ENCODE results near the gene PIGK.
A peak's percentile ranks its signal among the peaks of the same experiment; 100 is the strongest.
"Not testable (repeated sequence)": the region's sequence is repeated elsewhere in the genome, so short reads cannot be mapped to it uniquely, and the experiment has no call there.

The PIGK gene

DNA sequence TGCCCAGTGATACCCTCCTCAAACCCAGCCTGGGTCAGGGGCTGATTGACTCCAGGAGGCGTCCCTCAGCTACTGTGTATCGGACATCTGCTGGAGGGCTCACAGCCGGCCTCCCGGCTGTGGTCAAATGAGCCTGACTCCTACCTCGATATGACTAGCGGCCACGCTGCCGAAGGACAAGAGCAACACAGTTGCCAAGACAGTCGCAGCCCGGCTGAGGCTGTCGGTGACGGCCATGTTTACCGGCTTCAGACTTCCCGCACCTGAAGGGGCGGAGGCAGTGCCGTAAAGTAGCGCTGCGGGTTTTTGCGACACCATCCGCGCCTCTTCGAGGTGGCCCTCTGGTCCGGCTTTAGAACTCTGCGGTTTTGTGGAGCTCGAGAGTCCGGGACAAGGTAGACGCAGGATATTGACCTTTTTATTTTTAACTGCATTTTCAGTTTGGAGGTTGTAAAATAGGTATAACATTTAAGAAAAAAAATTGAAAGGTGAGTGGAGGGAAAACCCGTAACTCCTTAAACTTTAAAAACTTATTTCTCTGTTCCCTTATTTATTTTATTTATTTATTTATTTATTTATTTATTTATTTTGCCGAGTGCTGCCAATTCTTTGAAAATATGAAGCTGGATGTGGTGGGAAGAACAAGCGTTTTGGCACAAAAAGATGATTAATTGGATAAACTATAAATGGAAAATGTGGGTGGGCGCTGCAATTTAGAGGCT lies at the start of gene PIGK:
Gene PIGK, minus strand, starts transcription at position 265 of the 722 bp plus-strand sequence. Its CDS starts 28 bp downstream, at position 237.
- DNase-seq (ENCODE audit: low read depth): peak; percentile 74

- no peak for DNase-seq (ENCODE audit: low read depth)
Observed at GRCh38 chr1:77267035-77267434, 47.8 kb upstream of the PIGK start.

GRCh38 chr1:77265180-77265579 lies 46.0 kb upstream of the PIGK start:
- DNase-seq (ENCODE audit: low read depth): no peak

GRCh38 chr1:77263708-77264107 lies 44.5 kb upstream of the PIGK start:
- DNase-seq (ENCODE audit: low read depth): no peak

DNA sequence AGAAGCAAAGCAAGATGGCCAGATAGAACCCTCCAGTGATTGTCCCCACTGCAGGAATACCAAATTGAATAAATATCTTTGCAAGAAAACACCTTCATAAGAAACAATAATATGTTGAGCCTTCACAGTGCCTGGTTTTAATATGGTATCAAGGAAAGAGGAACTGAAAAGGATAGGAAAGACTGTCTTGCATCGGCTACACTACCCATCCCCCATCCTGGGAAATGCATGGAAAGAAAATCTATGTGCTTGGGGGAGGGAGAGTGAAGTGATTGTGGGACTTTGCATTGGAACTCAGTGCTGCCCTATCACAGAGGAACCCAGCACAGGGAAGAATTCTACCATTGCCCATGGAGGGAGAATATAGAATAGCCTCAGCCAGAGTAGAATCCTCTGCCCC lies 34.0 kb upstream of the PIGK start:
- DNase-seq (ENCODE audit: low read depth): no peak

DNA sequence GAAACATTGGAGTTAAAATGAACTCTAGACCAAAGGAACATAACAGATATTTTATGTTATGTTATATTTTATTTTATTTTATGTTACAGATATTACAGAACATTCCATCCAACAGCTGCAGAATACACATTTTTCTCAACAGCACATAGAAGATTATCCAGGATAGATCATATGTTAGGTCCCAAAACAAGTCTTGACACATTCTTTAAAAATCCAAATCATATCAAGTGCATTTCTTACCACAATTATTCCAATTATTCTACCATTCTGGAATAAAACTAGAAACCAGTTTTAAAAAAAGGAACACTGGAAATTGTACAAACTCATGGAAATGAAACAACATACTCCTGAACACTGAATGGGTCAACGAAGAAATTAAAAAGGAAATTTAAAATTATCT lies 30.9 kb upstream of the PIGK start:
- no peak for DNase-seq (ENCODE audit: low read depth)

DNA sequence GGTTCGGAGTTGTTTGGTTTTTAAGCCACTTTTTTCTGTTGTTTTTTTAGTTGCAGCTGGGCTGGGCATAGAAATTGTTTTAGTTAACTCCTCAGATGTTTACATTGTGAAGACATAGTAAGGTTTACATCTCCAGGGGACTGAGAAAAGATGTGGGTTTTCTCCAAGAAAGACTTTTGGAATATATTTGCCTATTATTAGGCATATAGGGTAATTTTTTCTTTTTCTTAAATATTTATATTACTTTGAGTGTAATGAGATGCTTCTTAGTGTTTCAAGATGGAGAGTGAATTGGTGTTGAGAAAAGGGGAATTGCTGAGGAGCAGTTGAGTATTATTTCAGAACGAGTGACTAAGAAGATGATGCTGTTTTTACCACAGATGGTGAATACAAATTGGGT lies 26.6 kb upstream of the PIGK start:
- DNase-seq (ENCODE audit: low read depth): no peak

DNA sequence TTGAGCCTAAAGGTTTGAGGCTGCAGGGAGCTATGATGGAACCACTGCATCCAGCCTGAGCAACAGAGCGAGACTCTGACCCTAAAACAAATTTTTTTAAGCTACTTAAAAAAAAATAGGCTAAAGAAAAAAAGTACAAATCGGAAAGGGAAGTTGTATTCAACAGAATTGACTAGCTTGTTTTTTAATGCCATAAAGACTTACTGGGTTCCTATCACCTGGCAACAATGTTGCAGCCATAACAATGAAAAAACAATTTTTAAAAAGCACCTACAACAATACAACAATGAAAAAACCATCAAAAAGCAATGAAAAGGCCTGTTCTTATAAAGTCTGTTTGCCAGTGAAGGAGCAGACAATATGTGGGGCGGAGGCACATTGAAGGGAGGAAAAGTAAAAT lies 20.1 kb upstream of the PIGK start:
- DNase-seq (ENCODE audit: low read depth): no peak

- DNase-seq (ENCODE audit: low read depth): no peak
Observed at GRCh38 chr1:77238462-77238861, 19.2 kb upstream of the PIGK start.

- no peak for DNase-seq (ENCODE audit: low read depth)
Observed at GRCh38 chr1:77234943-77235342, 15.7 kb upstream of the PIGK start.

- no peak for DNase-seq (ENCODE audit: low read depth)
Observed at GRCh38 chr1:77234096-77234495, 14.9 kb upstream of the PIGK start.

DNA sequence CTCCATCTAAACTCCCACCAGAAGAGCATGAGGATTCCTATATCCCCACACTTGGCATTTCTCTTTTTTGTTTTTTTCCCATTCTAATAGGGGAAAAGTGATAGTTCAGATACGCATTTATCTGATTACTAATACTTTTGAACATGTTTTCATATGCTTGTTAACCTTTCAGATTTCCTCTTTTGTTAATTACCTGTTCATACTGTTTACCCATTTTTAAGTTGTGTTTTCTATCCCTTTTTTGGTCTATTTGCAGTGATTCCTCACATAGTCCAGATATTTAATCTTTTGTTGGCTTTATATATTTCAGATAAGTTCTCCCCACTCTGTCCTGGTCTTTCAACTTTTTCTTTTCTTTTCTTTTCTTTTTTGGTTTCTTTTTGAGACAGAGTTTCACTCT lies 13.6 kb upstream of the PIGK start:
- DNase-seq (ENCODE audit: low read depth): no peak

- no peak for DNase-seq (ENCODE audit: low read depth)
Observed at GRCh38 chr1:77230051-77230450, 10.8 kb upstream of the PIGK start.

DNA sequence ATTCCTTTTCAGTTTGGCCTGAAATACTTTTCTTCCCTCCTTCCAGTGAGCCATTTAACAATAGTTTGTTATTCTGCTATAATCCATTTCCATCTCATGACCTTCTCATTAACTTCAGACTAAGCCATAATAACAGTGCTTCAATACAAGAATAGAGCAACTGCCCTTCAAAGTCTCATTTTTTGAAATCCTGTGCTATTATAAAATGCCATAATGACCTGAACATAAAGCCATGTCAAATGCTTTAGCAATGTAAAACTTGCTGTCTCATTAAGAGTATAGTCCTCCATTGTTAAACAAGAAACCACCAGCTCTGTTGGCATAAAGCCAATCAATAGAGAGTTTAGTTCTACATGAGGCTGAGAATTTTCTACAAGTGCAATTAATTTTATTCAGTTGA lies 9.6 kb upstream of the PIGK start:
- no peak for DNase-seq (ENCODE audit: low read depth)

GRCh38 chr1:77227381-77227780 lies 8.2 kb upstream of the PIGK start:
- DNase-seq (ENCODE audit: low read depth): no peak

DNA sequence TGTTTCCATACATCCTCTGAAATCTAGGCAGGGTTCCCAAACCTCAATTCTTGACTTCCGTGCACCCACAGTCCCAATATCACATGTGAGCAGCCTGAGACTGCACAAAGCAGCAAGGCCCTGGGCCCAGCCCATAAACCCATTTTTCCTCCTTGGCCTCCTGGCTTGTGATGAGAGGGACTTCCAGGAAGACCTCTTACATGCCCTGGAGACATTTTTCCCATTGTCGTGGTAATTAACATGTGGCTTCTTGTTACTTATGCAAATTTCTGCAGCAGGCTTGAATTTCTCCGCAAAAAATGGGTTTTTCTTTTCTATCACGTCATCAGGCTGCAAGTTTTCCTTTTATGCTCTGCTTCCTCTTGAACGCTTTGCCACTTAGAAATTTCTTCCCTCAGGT lies 3.3 kb upstream of the PIGK start:
- no peak for DNase-seq (ENCODE audit: low read depth)

GRCh38 chr1:77220687-77221463 lies 1.6 kb upstream of the PIGK start:
- peak; percentile 75 for DNase-seq (ENCODE audit: low read depth)

DNA sequence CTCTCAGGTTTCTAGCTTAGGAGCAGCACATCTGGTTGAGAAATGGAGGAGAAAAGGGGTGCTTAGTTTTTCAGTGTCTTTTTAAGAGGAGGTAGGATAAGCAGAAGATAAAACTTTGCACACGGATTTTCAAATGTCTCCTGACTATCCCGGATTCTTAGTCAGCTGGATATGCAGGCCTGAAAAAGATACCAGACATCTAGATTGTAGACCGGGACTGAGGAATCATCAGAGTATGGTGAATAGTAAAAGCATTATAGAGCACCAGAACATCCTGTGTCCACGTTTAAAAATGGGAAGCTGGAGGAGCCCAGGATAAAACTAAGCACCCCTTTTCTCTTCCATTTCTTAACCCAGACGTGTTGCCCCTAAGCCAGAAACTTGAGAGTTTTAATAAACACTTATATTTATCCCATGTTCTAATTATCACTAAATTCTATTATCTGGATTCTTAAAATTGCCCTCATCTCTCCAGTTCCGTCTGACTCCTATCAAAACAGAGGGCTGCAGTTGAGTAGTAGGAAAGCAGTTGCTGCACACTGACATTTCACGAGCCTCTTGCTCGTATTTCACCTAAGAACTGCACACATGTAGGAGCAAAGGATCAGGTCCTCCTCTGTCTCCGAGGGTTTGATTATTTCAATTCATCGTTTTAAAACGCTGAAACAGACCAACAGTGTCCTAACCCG lies 609 bp downstream of the PIGK start:
- peak; percentile 25 for DNase-seq (ENCODE audit: low read depth)

DNA sequence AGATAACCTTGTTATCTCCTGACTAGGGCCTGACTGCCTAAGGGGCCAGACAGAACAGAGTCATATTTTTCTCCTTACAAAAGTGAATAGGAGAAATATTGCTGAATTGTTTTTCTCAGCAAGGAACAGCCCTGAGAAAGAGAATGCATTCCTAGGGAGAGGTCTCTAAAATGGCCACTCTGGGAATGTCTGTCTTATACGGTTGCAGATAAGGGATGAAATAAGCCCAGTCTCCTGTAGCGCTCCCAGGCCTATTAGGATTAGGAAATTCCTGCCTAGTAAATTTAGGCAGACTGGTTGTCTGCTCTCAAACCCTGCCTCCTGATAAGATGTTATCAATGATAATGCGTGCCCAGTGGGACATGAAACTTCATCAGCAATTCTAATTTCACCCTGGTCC lies 15.2 kb downstream of the PIGK start:
- not testable (repeated sequence) for DNase-seq (ENCODE audit: low read depth)

GRCh38 chr1:77202751-77203150 lies 16.5 kb downstream of the PIGK start:
- DNase-seq (ENCODE audit: low read depth): no peak

DNA sequence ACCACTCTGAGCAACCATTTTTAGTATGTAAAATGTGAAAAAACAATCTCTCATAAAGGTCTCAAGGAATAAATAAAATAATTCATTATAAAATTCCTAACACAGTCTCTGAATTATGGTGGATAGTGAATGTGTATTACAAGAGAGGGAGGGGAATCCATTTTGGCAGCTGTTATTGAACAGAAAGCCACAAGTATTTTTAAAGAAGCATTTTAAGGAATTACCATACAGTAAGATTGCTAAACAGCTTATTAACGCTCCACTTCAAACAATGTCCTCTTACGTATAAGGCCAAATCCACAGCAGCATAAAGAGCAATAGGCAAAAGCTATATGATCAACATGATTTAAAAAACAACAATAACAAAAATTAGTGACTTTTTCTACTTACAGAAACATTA lies 18.4 kb downstream of the PIGK start:
- no peak for DNase-seq (ENCODE audit: low read depth)

GRCh38 chr1:77200293-77200692 lies 18.9 kb downstream of the PIGK start:
- DNase-seq (ENCODE audit: low read depth): no peak

- DNase-seq (ENCODE audit: low read depth): no peak
Observed at GRCh38 chr1:77197351-77197750, 21.9 kb downstream of the PIGK start.
